ENCODE measurements around the gene PLEK. TPM values are rescaled to one million over a fixed set of nuclear protein-coding genes. Genes with fewer than 3 reads are reported as not detected.

PLEK gene
- total RNA-seq, 3 donors from 2014 or later: 3.6 to 20.5 (median 11.7) TPM

GRCh38 chr2:68404164-68404563, 39.1 kb downstream of the PLEK start:
- H3K9me3 ChIP-seq: no peaks in the 10 kb centered on the region
- TF ChIP-seq POLR2A (IDR thresholded peaks at IDR 0.05) (no peak), CTCF (IDR thresholded peaks at IDR 0.05) (no peak), POLR2AphosphoS5 (IDR thresholded peaks at IDR 0.05) (no peak)
- intact Hi-C loops (cut with DNase I; ENCODE audit: low total_unique reads): no loop called here
- H3K36me3 ChIP-seq: no peaks in the 10 kb centered on the region
- H3K27me3 ChIP-seq: peaks cover 0 to 4% of the 10 kb centered on the region in 2 donors
- H3K4me1 ChIP-seq: no peaks in the 10 kb centered on the region
- no peak overlapping the region for H3K4me3 ChIP-seq
- no peak overlapping the region for H3K27ac ChIP-seq
- no peak for DNase-seq (ENCODE audit: low spot score in 2 of 2)

DNA sequence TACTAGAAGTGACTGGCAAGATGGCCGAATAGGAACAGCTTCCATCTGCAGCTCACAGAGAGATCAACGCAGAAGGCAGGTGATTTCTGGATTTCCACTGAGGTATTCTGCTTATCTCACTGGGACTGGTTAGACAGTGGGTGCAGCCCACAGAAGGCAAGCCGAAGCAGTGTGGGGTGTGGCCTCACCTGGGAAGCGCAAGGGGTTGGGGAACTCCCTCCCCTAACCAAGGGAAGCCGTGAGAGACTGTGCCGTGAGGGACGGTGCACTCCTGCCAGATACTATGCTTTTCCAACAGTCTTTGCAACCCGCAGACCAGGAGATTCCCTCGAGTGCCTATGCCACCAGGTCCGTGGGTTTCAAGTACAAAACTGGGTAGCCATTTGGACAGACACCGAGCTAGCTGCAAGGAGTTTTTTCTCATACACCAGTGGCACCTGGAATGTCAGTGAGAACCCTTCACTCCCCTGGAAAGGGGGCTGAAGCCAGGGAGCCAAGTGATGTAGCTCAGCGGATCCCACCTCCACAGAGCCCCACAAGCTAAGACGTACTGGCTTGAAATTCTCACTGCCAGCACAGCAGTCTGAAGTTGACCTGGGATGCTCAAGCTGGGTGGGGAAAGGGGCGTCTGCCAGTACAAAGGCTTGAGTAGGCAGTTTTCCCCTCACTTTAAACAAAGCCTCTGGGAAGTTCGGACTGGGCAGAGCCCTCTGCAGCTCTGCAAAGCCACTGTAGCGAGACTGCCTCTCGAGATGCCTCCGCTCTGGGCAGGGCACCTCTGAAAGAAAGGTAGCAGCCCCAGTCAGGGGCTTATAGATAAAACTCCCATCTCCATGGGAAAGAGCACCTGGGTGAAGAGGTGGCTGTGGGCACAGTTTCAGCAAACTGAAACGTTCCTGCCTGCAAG, 40.1 kb downstream of the PLEK start:
- no peaks in the 10 kb centered on the region for H3K36me3 ChIP-seq
- H3K27me3 ChIP-seq: peaks cover 0 to 4% of the 10 kb centered on the region in 2 donors
- no peaks in the 10 kb centered on the region for H3K9me3 ChIP-seq
- no peaks in the 10 kb centered on the region for H3K4me1 ChIP-seq
- no peak for TF ChIP-seq CTCF (IDR thresholded peaks at IDR 0.05)
- no peak for TF ChIP-seq POLR2AphosphoS5 (IDR thresholded peaks at IDR 0.05)
- TF ChIP-seq POLR2A (IDR thresholded peaks at IDR 0.05): no peak
- H3K4me3 ChIP-seq: no peak overlapping the region
- intact Hi-C loops (cut with DNase I; ENCODE audit: low total_unique reads): no loop called here
- no peak for DNase-seq (ENCODE audit: low spot score in 2 of 2)
- H3K27ac ChIP-seq: no peak overlapping the region

GRCh38 chr2:68411397-68412126, 46.5 kb downstream of the PLEK start:
- no peak overlapping the region for H3K4me3 ChIP-seq
- no peaks in the 10 kb centered on the region for H3K4me1 ChIP-seq
- no peak for TF ChIP-seq POLR2AphosphoS5 (IDR thresholded peaks at IDR 0.05)
- no peak for TF ChIP-seq POLR2A (IDR thresholded peaks at IDR 0.05)
- no peak for TF ChIP-seq CTCF (IDR thresholded peaks at IDR 0.05)
- no peak overlapping the region for H3K27ac ChIP-seq
- intact Hi-C loops (cut with DNase I; ENCODE audit: low total_unique reads): no loop called here
- no peak for DNase-seq (ENCODE audit: low spot score in 2 of 2)
- H3K9me3 ChIP-seq: no peaks in the 10 kb centered on the region
- no peaks in the 10 kb centered on the region for H3K27me3 ChIP-seq
- H3K36me3 ChIP-seq: no peaks in the 10 kb centered on the region

- Histone ChIP-seq H3K9me3 (no peaks in the 10 kb centered on the region), H3K36me3 (no peaks in the 10 kb centered on the region), H3K4me1 (no peaks in the 10 kb centered on the region), H3K27me3 (no peaks in the 10 kb centered on the region), H3K4me3 (no peak overlapping the region), H3K27ac (no peak overlapping the region)
- intact Hi-C loops (cut with DNase I; ENCODE audit: low total_unique reads): no loop called here
- DNase-seq (ENCODE audit: low spot score in 2 of 2): no peak
- no peak for TF ChIP-seq POLR2AphosphoS5 (IDR thresholded peaks at IDR 0.05)
- TF ChIP-seq CTCF (IDR thresholded peaks at IDR 0.05): no peak
- no peak for TF ChIP-seq POLR2A (IDR thresholded peaks at IDR 0.05)
These were observed 47.2 kb downstream of the PLEK start for GRCh38 chr2:68412127-68412819.
